Esophagus squamous epithelium (tissue), 5 donors: ENCODE data around the gene APPBP2. TPM values are rescaled to one million over a fixed set of nuclear protein-coding genes. Genes with fewer than 3 reads are reported as not detected.
"Not testable (repeated sequence)": the region's sequence is repeated elsewhere in the genome, so short reads cannot be mapped to it uniquely, and the experiment has no call there.

Source experiments
- DNase-seq: peaks from one replicate; lab custom pipeline; 2025; lab: John Stamatoyannopoulos, UW
- H3K27ac ChIP-seq, 4 donors: fragments of 200-600 bp; sonication (generic); one replicate each; pipeline ENCODE4 v1.5.1; 2016 to 2019; ENCODE audit warnings: mild to moderate bottlenecking in 1 of 4
- H3K27me3 ChIP-seq, 4 donors: fragments of 200-600 bp; sonication (generic); 1 replicate in 3 of 4; 2 replicates in 1 of 4; pipeline versions ENCODE4 v1.5.1 to v1.6.0; 2017 to 2021; ENCODE audit warnings: antibody characterized with exemption in 1 of 4
- H3K36me3 ChIP-seq, 3 donors: fragments of 200-600 bp; sonication (generic); one replicate each; pipeline ENCODE4 v1.5.1; 2016 to 2019
- H3K4me1 ChIP-seq, 3 donors: fragments of 200-600 bp; sonication (generic); one replicate each; pipeline ENCODE4 v1.5.1; 2017 to 2019
- H3K4me3 ChIP-seq, 4 donors: fragments of 200-600 bp; sonication (generic); 1 replicate in 3 of 4; 2 replicates in 1 of 4; pipeline ENCODE4 v1.5.1; 2016 to 2019; ENCODE audit warnings: mild to moderate bottlenecking in 2 of 4, moderate library complexity in 1 of 4
- H3K9me3 ChIP-seq, 3 donors: fragments of 200-600 bp; sonication (generic); one replicate each; pipeline ENCODE4 v1.5.1; 2016 to 2019
- CTCF ChIP-seq, 6 experiments: fragments of 450-650 bp in 4 of 6; fragments of 200-600 bp in 2 of 6; sonication (generic) in 2 of 6; IDR thresholded peaks; one replicate each; pipeline ENCODE4 v1.5.1; 2016 to 2019; ENCODE audit warnings: antibody characterized with exemption in 6 of 6, mild to moderate bottlenecking in 4 of 6, moderate library complexity in 4 of 6
- POLR2A ChIP-seq, 4 donors: fragments of 450-650 bp; IDR thresholded peaks; one replicate each; pipeline ENCODE4 v1.6.1; 2017; ENCODE audit warnings: antibody characterized with exemption in 4 of 4, mild to moderate bottlenecking in 4 of 4, moderate library complexity in 3 of 4
- WGBS, 2 donors: methylation state at CpG; one replicate each; pipeline ENCODE4 v1.1.5; 2018; 5-methylcytosine and 5-hydroxymethylcytosine counted together
- intact Hi-C: fragments of 100-400 bp; cut with DNase I; formaldehyde crosslinking; loops from one replicate; pipeline ENCODE4 v1.15.0; 2022
- total RNA-seq, 4 donors: library from RNA; depleted of rRNA; stranded (reverse); fragments of >200 nt; gene quantifications; one replicate each; pipeline ENCODE4 v1.1.0, GENCODE V29; 2016
- donor health status: DM: yes; HTN: yes; CAD: no.

Gene APPBP2
- total RNA-seq, 4 donors from 2014 or later, result 9.7 to 26.3 (median 16.0) TPM

GRCh38 chr17:60555786-60556185, 29.7 kb upstream of the APPBP2 start:
- Histone ChIP-seq H3K27ac (no peak overlapping the region), H3K4me1 (no peaks in the 10 kb centered on the region), H3K27me3 (no peaks in the 10 kb centered on the region), H3K9me3 (peaks cover 0 to 4% (median 0%) of the 10 kb centered on the region in 3 donors), H3K36me3 (no peaks in the 10 kb centered on the region), H3K4me3 (no peak overlapping the region)
- no peak for DNase-seq
- intact Hi-C loops, result no loop called here
- TF ChIP-seq CTCF (IDR thresholded peaks at IDR 0.05) (no peak), POLR2A (IDR thresholded peaks at IDR 0.05) (no peak)
- WGBS, 2 donors, result 93 to 96% methylated on average over 4 of the region's 4 CpGs

- peaks cover 0 to 4% (median 0%) of the 10 kb centered on the region in 3 donors for H3K9me3 ChIP-seq
- H3K36me3 ChIP-seq, result no peaks in the 10 kb centered on the region
- 40 to 73% methylated on average over 1 to 2 of the region's 2 CpGs for WGBS, 2 donors
- H3K4me3 ChIP-seq, result no peak overlapping the region
- DNase-seq, result no peak
- no peak overlapping the region for H3K27ac ChIP-seq
- TF ChIP-seq CTCF (IDR thresholded peaks at IDR 0.05), result no peak
- TF ChIP-seq POLR2A (IDR thresholded peaks at IDR 0.05), result no peak
- H3K27me3 ChIP-seq, result no peaks in the 10 kb centered on the region
- intact Hi-C loops, result no loop called here
- H3K4me1 ChIP-seq, result no peaks in the 10 kb centered on the region
These were observed 28.3 kb upstream of the APPBP2 start for GRCh38 chr17:60554377-60554788.

- H3K27me3 ChIP-seq, H3K4me3 ChIP-seq, H3K4me1 ChIP-seq, intact Hi-C loops, DNase-seq, H3K36me3 ChIP-seq, H3K9me3 ChIP-seq, H3K27ac ChIP-seq: not testable (repeated sequence)
- no CpG with 5 or more reads among the region's 13 CpGs for WGBS, 2 donors
These were observed 26.2 kb upstream of the APPBP2 start for GRCh38 chr17:60552255-60552654.

GRCh38 chr17:60548990-60549389, 22.9 kb upstream of the APPBP2 start:
- peaks cover 0 to 4% (median 0%) of the 10 kb centered on the region in 3 donors for H3K9me3 ChIP-seq
- no peak overlapping the region for H3K4me3 ChIP-seq
- 70 to 75% methylated on average over 3 of the region's 3 CpGs for WGBS, 2 donors
- no peak for TF ChIP-seq CTCF (IDR thresholded peaks at IDR 0.05)
- no peak for DNase-seq
- H3K4me1 ChIP-seq, result no peaks in the 10 kb centered on the region
- no peaks in the 10 kb centered on the region for H3K27me3 ChIP-seq
- intact Hi-C loops, result no loop called here
- H3K36me3 ChIP-seq, result no peaks in the 10 kb centered on the region
- H3K27ac ChIP-seq, result no peak overlapping the region

GRCh38 chr17:60545465-60546191, 19.6 kb upstream of the APPBP2 start:
- 84 to 95% methylated on average over 8 to 9 of the region's 9 CpGs for WGBS, 2 donors
- no peaks in the 10 kb centered on the region for H3K9me3 ChIP-seq
- H3K4me3 ChIP-seq, result no peak overlapping the region
- intact Hi-C loops, result no loop called here
- no peak overlapping the region for H3K27ac ChIP-seq
- H3K4me1 ChIP-seq, result no peaks in the 10 kb centered on the region
- no peak for DNase-seq
- no peaks in the 10 kb centered on the region for H3K36me3 ChIP-seq
- no peaks in the 10 kb centered on the region for H3K27me3 ChIP-seq
- TF ChIP-seq CTCF (IDR thresholded peaks at IDR 0.05), result no peak
